HepG2 (cell line): Measurements from ENCODE around the gene CREG2. TPM values are rescaled to one million over a fixed set of nuclear protein-coding genes. Genes with fewer than 3 reads are reported as not detected.
A peak's percentile ranks its signal among the peaks of the same experiment; 100 is the strongest.

Source experiments
- CTCF ChIP-seq: sonication (generic); formaldehyde crosslinking; IDR thresholded peaks from 2 replicates; pipeline ENCODE4 v1.5.0; 2020; ENCODE audit warnings: mild to moderate bottlenecking, missing genetic modification reagents, moderate library complexity
- FOXA1 ChIP-seq, 2 experiments: fragments of 450-650 bp in 1 of 2; sonication (generic) in 1 of 2; formaldehyde crosslinking in 1 of 2; IDR thresholded peaks; 2 replicates each; pipeline versions ENCODE4 v1.4.0 to v1.6.1; 2016 to 2020; ENCODE audit warnings: missing genetic modification reagents in 1 of 2
- FOXM1 ChIP-seq: sonication (generic); formaldehyde crosslinking; IDR thresholded peaks from 2 replicates; pipeline ENCODE4 v1.5.0; 2020; ENCODE audit warnings: missing genetic modification reagents
- KLF11 ChIP-seq: IDR thresholded peaks from 2 replicates; pipeline ENCODE4 v1.6.1; 2016; ENCODE audit warnings: missing compliant biosample characterization
- PHF8 ChIP-seq: sonication (generic); formaldehyde crosslinking; IDR thresholded peaks from 2 replicates; pipeline ENCODE4 v1.5.0; 2020; ENCODE audit warnings: missing genetic modification reagents
- SALL1 ChIP-seq: sonication (generic); formaldehyde crosslinking; IDR thresholded peaks from 2 replicates; pipeline ENCODE4 v1.8.0; 2022; ENCODE audit warnings: mild to moderate bottlenecking, missing genetic modification reagents
- TP53 ChIP-seq: sonication (generic); formaldehyde crosslinking; conservative IDR thresholded peaks from 2 replicates; pipeline ENCODE4 v1.4.0; 2020; ENCODE audit warnings: missing genetic modification reagents
- ZFX ChIP-seq: sonication (generic); formaldehyde crosslinking; IDR thresholded peaks from 2 replicates; pipeline ENCODE4 v1.4.0; 2020; ENCODE audit warnings: mild to moderate bottlenecking, low read depth, missing genetic modification reagents, moderate library complexity
- ZNF263 ChIP-seq: sonication (generic); formaldehyde crosslinking; IDR thresholded peaks from 2 replicates; pipeline ENCODE4 v1.4.0; 2020; ENCODE audit warnings: missing genetic modification reagents
- ZNF318 ChIP-seq: sonication (generic); formaldehyde crosslinking; IDR thresholded peaks from 2 replicates; pipeline ENCODE4 v1.4.0; 2020; ENCODE audit warnings: mild to moderate bottlenecking, missing genetic modification reagents
- ZNF350 ChIP-seq: sonication (generic); formaldehyde crosslinking; IDR thresholded peaks from 2 replicates; pipeline ENCODE4 v1.4.0; 2020; ENCODE audit warnings: mild to moderate bottlenecking, low read depth, missing genetic modification reagents, borderline replicate concordance
- ZNF567 ChIP-seq: sonication (generic); formaldehyde crosslinking; IDR thresholded peaks from 2 replicates; pipeline ENCODE4 v1.8.1; 2023; ENCODE audit warnings: mild to moderate bottlenecking, missing genetic modification reagents, borderline replicate concordance
- ZNF709 ChIP-seq: sonication (generic); formaldehyde crosslinking; IDR thresholded peaks from 2 replicates; pipeline ENCODE4 v1.5.0; 2020; ENCODE audit warnings: mild to moderate bottlenecking, missing genetic modification reagents
- ZNF781 ChIP-seq: sonication (generic); formaldehyde crosslinking; IDR thresholded peaks from 2 replicates; pipeline ENCODE4 v1.5.1; 2020; ENCODE audit warnings: borderline replicate concordance, mild to moderate bottlenecking, missing genetic modification reagents; ENCODE audit errors: not compliant biosample characterization
- ZSCAN31 ChIP-seq: sonication (generic); formaldehyde crosslinking; IDR thresholded peaks from 2 replicates; pipeline ENCODE4 v1.5.0; 2020; ENCODE audit warnings: low read depth, mild to moderate bottlenecking, missing genetic modification reagents
- polyA plus RNA-seq, 8 experiments: library from polyadenylated mRNA; depleted of rRNA in 3 of 8; stranded (reverse) in 7 of 8; unstranded in 1 of 8; fragments of >200 nt; fragmentation: Illumina TruSeq in 4 of 8; extraction: Trizol in 4 of 8; gene quantifications; 2 replicates each; pipeline versions ENCODE4 v1.2.1 to v1.2.3, GENCODE V29; 2011 to 2016; ENCODE audit warnings: low read depth in 4 of 8, missing spikeins in 1 of 8, mixed read lengths in 1 of 8; ENCODE audit not compliant: insufficient read depth in 1 of 8
- total RNA-seq, 5 experiments: library from RNA; depleted of rRNA; stranded (reverse); fragments of >200 nt; fragmentation: Illumina TruSeq; extraction: Trizol; gene quantifications; 2 replicates each; pipeline ENCODE4 v1.2.3, GENCODE V29; 2016; ENCODE audit warnings: low read depth in 1 of 5
- TF ChIP-seq, protein P1 (sequence below): sonication (generic); formaldehyde crosslinking; IDR thresholded peaks from 2 replicates; pipeline ENCODE4 v1.4.0; 2020; ENCODE audit warnings: missing genetic modification reagents
- TF ChIP-seq, protein P2 (sequence below): IDR thresholded peaks from 2 replicates; pipeline ENCODE4 v1.6.1; 2016; ENCODE audit warnings: low read depth

Gene CREG2
- total and polyA plus RNA-seq, 2 of the 13 experiments (the other 11 are each of a cell fraction or from before 2014, with no cell fraction given) = 0.18 to 0.26 TPM

DNA sequence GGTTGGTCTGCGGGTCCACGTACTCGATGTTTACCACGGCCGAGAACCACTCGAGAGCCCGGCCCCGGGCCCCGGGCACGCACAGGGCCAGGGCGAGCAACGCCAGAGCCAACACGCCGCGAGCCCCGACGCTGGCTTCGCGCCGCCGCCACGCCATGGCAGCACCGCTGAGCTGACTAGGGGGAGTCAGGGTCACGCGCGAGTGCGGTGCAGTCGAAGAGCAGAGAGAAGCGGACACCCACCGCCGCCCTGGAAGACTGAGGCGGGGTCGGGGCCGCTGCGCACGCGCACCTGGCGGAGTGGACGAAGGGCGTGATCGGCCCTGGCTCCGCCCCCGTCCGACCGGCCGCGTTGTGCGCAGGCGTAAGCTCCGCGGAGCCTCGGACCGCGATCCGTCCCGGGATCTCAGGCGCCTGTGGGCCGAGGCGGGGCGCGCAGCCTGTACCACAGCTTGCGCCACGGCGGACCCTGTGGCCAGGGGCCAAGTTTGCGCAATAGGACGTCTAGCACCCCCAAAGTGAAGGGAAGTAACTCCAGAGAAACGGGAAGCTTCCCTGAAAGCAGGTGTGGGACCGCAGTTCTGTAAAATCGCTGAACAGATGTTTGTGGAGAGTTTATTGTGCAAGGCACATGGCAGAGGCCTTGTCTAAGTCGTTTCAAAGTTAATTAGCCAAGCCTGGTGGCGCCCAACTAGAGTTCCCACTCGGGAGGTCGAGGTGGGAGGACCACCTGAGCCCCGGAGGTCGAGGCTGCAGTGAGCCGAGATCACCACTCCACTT, 78.7 kb downstream of the CREG2 start, which contains the start of gene RNF149 (continued):
- TF ChIP-seq ZNF567 = no peak; the same call in 1 of the 2 replicates
- no peak for TF ChIP-seq KLF11
- TF ChIP-seq FOXM1 (CRISPR knock-in tag) = no peak
- TF ChIP-seq SALL1 (CRISPR knock-in tag) = peak; percentile 98
- peak; percentile 99 for TF ChIP-seq ZNF350 (CRISPR knock-in tag)
- TF ChIP-seq, protein P1, sequence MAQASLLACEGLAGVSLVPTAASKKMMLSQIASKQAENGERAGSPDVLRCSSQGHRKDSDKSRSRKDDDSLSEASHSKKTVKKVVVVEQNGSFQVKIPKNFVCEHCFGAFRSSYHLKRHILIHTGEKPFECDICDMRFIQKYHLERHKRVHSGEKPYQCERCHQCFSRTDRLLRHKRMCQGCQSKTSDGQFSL (CRISPR knock-in tag) = peak; percentile 92
- no peak for TF ChIP-seq FOXA1 (IDR thresholded peaks at IDR 0.05)
- TF ChIP-seq FOXA1 (CRISPR knock-in tag; IDR thresholded peaks at IDR 0.05) = peak; percentile 53
- TF ChIP-seq TP53 (CRISPR knock-in tag) = peak; percentile 48; the same call in 1 of the 2 replicates
- TF ChIP-seq ZNF263 (CRISPR knock-in tag) = peak; percentile 84
- peak; percentile 78; the same call in 1 of the 2 replicates for TF ChIP-seq ZNF709 (CRISPR knock-in tag)
- TF ChIP-seq ZSCAN31 = peak; percentile 79
- TF ChIP-seq CTCF (CRISPR knock-in tag) = peak; percentile 48
- TF ChIP-seq, protein P2, sequence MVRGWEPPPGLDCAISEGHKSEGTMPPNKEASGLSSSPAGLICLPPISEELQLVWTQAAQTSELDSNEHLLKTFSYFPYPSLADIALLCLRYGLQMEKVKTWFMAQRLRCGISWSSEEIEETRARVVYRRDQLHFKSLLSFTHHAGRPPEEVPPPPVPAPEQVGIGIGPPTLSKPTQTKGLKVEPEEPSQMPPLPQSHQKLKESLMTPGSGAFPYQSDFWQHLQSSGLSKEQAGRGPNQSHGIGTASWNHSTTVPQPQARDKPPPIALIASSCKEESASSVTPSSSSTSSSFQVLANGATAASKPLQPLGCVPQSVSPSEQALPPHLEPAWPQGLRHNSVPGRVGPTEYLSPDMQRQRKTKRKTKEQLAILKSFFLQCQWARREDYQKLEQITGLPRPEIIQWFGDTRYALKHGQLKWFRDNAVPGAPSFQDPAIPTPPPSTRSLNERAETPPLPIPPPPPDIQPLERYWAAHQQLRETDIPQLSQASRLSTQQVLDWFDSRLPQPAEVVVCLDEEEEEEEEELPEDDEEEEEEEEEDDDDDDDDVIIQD (CRISPR knock-in tag) = peak; percentile 80; the same call in 1 of the 2 replicates
- no peak; the same call in 1 of the 2 replicates for TF ChIP-seq ZNF318
- TF ChIP-seq ZFX (CRISPR knock-in tag) = peak; percentile 97
- peak; percentile 94 for TF ChIP-seq PHF8 (CRISPR knock-in tag)
- peak; percentile 95 for TF ChIP-seq ZNF781 (CRISPR knock-in tag)
